ENCODE results near the gene PFN3. TPM values are rescaled to one million over a fixed set of nuclear protein-coding genes. Genes with fewer than 3 reads are reported as not detected.

PFN3 gene
- total RNA-seq, 1 experiment from 2014 or later: not detected

DNA sequence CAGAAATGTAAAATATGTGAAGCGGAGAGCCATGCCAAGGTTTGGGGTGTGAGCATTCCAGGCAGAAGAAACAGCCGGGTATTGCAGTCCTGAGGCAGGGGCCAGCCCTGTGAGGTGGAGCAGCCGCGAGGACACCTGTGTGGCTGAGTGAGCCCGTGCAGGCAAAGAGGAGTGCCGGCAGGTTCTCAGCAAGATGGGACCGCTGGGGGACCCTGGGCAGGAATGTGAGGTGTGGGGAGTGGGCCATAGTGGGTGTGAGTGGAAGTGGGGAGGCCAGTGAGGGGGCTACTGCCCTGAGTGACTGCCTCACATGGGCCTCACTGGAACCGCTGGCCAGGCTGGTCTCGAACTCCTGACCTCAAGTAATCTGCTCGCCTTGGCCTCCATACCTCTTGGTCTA, 38.0 kb upstream of the PFN3 start:
- no peaks in the 10 kb centered on the region for H3K9me3 ChIP-seq
- no peaks in the 10 kb centered on the region for H3K4me1 Mint-ChIP-seq (ENCODE audit: low read depth, unreplicated experiment)
- H3K27ac Mint-ChIP-seq (ENCODE audit: unreplicated experiment): no peak overlapping the region
- no TSS peak for BruUV-seq (replicated peaks)
- intact Hi-C loops (cut with micrococcal nuclease; ENCODE audit: unreplicated experiment): no loop called here
- H3K4me1 ChIP-seq: 0 out of 2 replicates have a peak, but pooled peaks cover 3% of the 10 kb centered on the region
- H3K36me3 Mint-ChIP-seq (ENCODE audit: insufficient read depth, unreplicated experiment): peaks cover 47% of the 10 kb centered on the region
- H3K9me3 Mint-ChIP-seq (ENCODE audit: unreplicated experiment): no peaks in the 10 kb centered on the region
- H3K4me3 ChIP-seq (ENCODE audit: low read depth, low read length): no peak overlapping the region
- no peaks in the 10 kb centered on the region for H3K27me3 Mint-ChIP-seq (ENCODE audit: insufficient read depth, unreplicated experiment)
- H3K27me3 ChIP-seq (replicated peaks; ENCODE audit: control insufficient read depth, insufficient read depth, low read length): no peaks in the 10 kb centered on the region
- ChIA-PET CTCF (interaction anchor here (1.1 kb wide), 1 partner anchor 34 kb away, joined by 4 read pairs; no protein-coding TSS in a partner anchor), POLR2A (no interaction called here)
- DNase-seq: peak in 1 of 2 experiments; percentile 38
- peaks cover 5% of the 10 kb centered on the region for H3K36me3 ChIP-seq (ENCODE audit: control insufficient read depth, insufficient read depth, low read length)
- no peak for TF ChIP-seq CTCF (IDR thresholded peaks at IDR 0.05; ENCODE audit: insufficient read depth in 1 of 2, low read depth in 1 of 2, low read length in 1 of 2, severe bottlenecking in 1 of 2, unreplicated experiment in 1 of 2)
- no peak overlapping the region for H3K4me3 Mint-ChIP-seq (ENCODE audit: unreplicated experiment)

DNA sequence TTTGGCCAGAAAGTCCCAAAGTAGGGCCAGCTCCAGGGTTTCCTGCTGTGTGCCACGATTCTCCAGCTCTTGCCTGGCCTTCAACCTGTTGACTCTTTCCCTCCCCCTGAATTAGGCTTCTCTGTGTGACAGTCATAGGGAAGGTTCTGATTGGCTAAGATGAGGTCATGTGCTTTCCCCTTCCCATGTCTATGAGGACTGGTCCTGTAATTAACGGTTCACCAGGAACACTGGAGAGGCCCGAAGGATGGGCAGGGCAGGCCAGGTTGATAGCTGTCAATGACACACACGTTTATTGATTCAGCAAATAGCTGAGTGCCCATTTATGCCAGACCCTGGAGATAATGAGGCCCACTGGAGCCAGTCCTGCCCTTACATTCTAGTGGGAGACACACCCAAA, 37.2 kb upstream of the PFN3 start:
- Mint-ChIP-seq H3K27me3 (ENCODE audit: insufficient read depth, unreplicated experiment) (no peaks in the 10 kb centered on the region), H3K27ac (ENCODE audit: unreplicated experiment) (no peak overlapping the region), H3K4me3 (ENCODE audit: unreplicated experiment) (no peak overlapping the region), H3K4me1 (ENCODE audit: low read depth, unreplicated experiment) (no peaks in the 10 kb centered on the region), H3K36me3 (ENCODE audit: insufficient read depth, unreplicated experiment) (peaks cover 44% of the 10 kb centered on the region), H3K9me3 (ENCODE audit: unreplicated experiment) (no peaks in the 10 kb centered on the region)
- Histone ChIP-seq H3K9me3 (no peaks in the 10 kb centered on the region), H3K27me3 (replicated peaks; ENCODE audit: control insufficient read depth, insufficient read depth, low read length) (no peaks in the 10 kb centered on the region), H3K36me3 (ENCODE audit: control insufficient read depth, insufficient read depth, low read length) (peaks cover 5% of the 10 kb centered on the region), H3K4me3 (ENCODE audit: low read depth, low read length) (no peak overlapping the region), H3K4me1 (0 out of 2 replicates have a peak, but pooled peaks cover 3% of the 10 kb centered on the region)
- ChIA-PET CTCF (interaction anchor here (1.1 to 1.4 kb wide), 3 partner anchors 20 to 128 kb away, joined by 3 to 4 read pairs (median 4); no protein-coding TSS in a partner anchor), POLR2A (interaction anchor here (0.6 to 1.1 kb wide), 2 partner anchors 9 to 18 kb away, joined by 5 read pairs; no protein-coding TSS in a partner anchor)
- intact Hi-C loops (cut with micrococcal nuclease; ENCODE audit: unreplicated experiment): no loop called here
- no peak for TF ChIP-seq CTCF (IDR thresholded peaks at IDR 0.05; ENCODE audit: insufficient read depth in 1 of 2, low read depth in 1 of 2, low read length in 1 of 2, severe bottlenecking in 1 of 2, unreplicated experiment in 1 of 2)
- BruUV-seq (replicated peaks): no TSS peak
- DNase-seq: peak in 1 of 2 experiments; percentile 38

GRCh38 chr5:177435847-177436536, 35.5 kb upstream of the PFN3 start:
- Histone ChIP-seq H3K36me3 (ENCODE audit: control insufficient read depth, insufficient read depth, low read length) (peaks cover 5% of the 10 kb centered on the region), H3K4me1 (0 out of 2 replicates have a peak, but pooled peaks cover 3% of the 10 kb centered on the region), H3K9me3 (no peaks in the 10 kb centered on the region), H3K27me3 (replicated peaks; ENCODE audit: control insufficient read depth, insufficient read depth, low read length) (no peaks in the 10 kb centered on the region), H3K4me3 (ENCODE audit: low read depth, low read length) (no peak overlapping the region)
- CTCF ChIA-PET: interaction anchor here (0.6 to 1.1 kb wide), 4 partner anchors 20 to 64 kb away, joined by 3 to 4 read pairs (median 4); no protein-coding TSS in a partner anchor
- Mint-ChIP-seq H3K4me3 (ENCODE audit: unreplicated experiment) (no peak overlapping the region), H3K4me1 (ENCODE audit: low read depth, unreplicated experiment) (no peaks in the 10 kb centered on the region), H3K9me3 (ENCODE audit: unreplicated experiment) (no peaks in the 10 kb centered on the region), H3K27me3 (ENCODE audit: insufficient read depth, unreplicated experiment) (no peaks in the 10 kb centered on the region), H3K27ac (ENCODE audit: unreplicated experiment) (no peak overlapping the region), H3K36me3 (ENCODE audit: insufficient read depth, unreplicated experiment) (peaks cover 33% of the 10 kb centered on the region)
- POLR2A ChIA-PET: no interaction called here
- no peak for TF ChIP-seq CTCF (IDR thresholded peaks at IDR 0.05; ENCODE audit: insufficient read depth in 1 of 2, low read depth in 1 of 2, low read length in 1 of 2, severe bottlenecking in 1 of 2, unreplicated experiment in 1 of 2)
- intact Hi-C loops (cut with micrococcal nuclease; ENCODE audit: unreplicated experiment): no loop called here
- no TSS peak for BruUV-seq (replicated peaks)
- DNase-seq: no peak
